ENCODE data around the gene KIAA0513.

The KIAA0513 gene

DNA sequence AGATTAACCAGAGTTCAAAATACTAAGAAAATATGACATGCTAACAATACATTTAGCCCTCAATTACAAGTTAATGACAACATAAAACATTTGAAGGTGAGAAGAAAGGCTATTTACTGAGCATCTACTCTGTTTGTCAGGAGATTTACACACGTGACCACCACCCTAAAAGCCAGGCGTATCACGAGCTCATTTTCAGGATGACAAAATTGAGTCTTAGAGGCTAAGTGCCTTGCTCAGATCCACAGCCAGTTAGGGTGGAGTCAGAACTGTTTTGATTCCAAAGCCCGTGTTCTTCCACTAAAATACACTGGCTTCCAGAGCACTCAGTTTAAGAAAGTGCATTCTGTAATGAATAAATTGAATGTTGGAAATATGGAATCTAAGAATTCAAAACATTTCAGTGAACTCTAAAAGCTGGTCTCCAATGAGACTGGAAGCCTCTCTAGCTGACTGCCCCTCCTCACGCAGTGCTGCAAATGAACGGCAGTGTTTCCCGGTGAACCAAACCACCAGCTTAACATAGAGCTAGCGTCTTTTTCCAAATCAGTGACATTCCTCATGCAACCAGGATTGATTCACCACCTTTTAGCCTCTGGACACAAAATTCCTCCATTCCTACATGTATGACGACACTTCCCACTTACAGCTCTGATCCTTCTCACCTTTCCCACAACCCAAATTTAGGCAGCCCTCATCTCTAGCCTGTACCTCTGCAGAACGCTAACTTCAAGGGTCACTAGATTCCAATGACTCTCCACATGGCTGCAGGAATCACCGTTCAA lies 22.1 kb upstream of the KIAA0513 start:
- no peak for DNase-seq

DNA sequence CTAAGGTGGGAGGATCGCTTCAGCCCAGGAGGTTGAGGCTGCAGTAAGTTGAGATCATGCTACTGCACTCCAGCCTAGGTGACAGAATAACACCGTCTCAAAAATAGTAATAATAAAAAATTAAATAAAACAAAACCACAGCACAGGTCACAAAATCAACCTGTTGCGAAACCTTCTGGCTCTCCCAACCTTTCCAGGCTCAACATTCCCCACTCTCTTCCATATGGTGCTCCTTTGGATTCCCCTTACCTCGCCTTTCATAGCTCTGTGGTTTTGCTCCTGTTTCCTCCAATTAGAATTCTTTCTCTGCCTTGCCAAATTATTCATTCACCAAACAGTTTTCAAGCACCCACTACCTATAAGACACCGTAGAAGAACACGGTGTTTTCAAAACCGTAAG lies 21.0 kb upstream of the KIAA0513 start:
- no peak for DNase-seq

DNA sequence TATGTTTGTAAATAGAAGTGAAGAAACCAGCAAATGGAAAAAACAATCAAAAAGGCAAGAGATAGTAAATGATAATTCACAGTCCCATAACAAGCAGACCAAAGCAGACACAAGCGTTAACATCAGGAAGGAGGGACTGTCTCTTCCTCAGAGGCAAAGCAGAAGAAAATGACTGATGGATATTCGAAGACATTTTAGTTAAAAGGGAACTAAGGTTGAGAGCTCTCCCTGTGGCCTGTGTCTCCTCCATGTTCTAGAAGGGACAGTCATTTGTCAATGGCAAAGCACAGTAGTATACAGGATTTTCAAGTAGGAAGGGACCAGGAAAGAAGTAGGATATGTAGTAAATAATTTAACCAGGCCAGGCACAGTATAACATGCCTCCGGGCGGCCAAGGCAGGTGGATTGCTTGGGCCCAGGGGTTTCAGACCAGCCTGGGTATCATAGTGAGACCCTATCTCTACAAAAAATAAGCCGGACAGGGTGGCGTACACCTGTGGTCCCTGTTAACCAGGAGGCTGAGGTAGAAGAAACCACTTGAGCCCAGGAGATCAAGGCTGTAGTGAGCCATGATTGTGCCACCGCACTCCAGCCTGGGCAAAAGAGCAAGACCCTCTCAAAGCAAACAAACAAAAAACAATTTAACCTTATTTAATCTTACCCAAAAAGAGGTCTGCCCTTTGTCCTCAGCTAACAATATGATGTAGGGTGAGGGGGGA lies 19.9 kb upstream of the KIAA0513 start:
- no peak for DNase-seq

DNA sequence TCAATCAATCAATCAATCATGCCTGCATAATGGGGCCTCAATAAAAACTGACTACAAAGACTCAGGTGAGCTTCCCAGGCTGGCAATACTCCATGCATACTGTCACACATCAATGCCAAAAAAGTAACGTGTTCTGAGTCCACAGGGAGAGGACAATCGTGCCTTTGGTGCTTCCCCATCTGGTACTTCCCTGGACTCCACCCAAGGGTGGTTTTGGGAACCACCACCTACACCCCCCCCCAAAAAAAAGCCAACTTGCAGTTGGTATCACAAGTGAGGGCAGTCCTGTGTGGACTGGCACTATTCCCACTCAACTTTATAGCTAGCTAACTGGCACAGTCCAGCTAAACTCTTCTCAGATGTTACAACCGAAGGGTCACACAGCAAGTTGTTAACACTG lies 19.3 kb upstream of the KIAA0513 start:
- no peak for DNase-seq

DNA sequence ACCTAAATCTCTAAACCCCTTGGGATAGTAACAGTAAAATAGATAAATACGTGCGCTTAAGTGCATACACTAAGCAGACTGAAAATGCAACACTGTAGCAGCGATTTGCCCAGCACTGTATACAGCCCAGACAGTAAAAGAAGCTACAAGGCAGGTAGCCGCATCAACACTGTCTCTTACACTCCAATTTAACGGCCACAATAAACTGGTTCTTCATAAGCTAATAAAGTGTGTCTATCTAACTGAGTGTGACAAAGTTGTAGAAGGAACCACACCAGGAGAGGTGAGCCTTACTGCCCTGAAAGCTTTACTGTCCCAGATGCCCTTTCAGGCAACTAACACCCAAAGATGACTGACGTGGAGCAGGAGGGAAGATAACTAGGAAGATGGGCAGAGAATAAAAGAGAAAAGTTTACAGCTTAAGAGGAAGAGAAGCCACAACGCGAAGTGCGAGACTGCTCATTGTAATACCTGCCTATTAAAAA lies 17.1 kb upstream of the KIAA0513 start:
- no peak for DNase-seq

DNA sequence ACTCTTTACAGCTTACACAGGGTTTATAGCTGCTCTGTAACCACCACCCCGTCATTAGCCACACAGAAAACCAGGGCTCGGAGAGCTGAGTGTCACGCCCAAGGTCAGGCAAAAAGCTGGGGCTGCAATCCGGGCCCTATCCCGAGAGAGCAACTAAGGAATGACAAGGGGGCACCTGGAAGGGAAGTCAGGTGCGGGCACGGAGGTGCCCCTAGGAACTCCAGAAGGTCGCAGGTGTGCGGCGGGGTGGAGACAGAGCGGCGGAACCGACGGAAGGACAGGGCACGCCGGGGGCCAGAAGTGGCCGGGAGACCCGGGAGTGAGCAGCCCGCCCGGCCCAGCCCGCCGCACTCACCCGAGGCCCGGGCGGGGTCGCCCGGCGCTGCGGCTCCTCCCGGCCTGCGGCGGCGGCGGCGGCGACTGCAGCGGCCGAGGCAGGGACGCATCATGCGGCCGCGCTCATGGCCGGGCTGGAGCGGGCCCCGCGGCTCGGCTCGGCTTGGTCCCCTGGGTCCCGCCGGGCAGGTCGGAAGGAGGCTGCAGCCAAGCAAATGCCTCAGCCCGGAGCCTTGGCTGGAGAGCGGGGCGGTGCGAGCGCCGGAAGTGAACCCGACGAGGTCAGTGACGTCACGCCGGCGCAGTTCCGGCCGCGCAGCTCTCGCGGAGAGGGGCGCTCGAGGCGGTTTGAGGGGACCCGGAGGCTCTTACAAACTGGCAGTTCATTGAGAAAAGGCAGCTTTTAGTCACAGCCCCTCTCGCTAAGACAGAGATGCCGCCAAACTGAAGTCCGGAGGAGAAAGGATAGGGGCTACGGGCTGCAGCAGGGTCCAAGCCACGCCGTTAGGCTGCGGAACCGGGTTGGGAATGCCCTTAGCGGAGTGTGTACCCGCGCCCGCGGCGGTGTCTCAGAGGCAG lies 16.4 kb upstream of the KIAA0513 start, which contains the start of gene ZDHHC7:
Gene ZDHHC7 (minus strand): TSS at position 605 of the 915 bp plus-strand sequence. CDS start 20,917 bp downstream, outside the sequence.
- DNase-seq = peak; percentile 87

DNA sequence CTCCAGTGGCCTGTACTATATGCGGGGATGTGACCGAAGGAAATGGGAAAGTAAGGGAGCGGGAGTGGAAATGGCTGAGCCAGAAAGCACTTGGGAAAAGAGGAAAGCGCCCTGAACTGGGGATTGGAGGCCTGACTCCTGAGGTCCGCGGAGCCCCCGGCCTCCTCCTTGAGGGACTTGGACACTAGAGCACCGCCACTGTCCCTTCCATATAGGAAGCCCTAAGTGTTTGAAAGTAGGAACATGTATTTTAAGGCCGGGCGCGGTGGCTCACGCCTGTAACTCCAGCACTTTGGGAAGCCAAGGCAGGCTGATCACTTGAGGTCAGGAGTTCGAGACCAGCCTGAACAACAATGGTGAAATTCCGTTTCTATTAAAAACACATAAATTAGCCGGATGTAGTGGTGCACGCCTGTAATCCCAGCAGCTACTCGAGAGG lies 15.7 kb upstream of the KIAA0513 start:
- DNase-seq = no peak

DNA sequence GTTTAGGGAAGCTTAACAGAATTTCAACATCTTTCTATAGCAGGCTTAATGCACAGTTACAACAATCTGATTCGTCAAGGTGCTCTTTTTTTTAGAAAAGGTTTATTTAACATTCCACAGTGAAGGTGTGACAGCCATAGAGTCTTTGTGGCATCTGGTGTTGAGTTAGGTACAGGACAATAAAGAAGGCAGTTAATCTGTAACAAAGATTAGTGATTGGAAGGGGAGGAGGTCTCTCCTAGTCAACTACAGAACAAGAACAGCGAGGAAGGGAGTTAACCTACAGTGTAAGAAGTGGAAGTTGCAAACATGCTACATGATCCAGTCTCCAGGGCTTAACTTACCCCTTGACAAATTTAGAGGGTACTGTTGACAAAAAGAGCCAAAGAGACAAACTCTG lies 13.3 kb upstream of the KIAA0513 start:
- no peak for DNase-seq

DNA sequence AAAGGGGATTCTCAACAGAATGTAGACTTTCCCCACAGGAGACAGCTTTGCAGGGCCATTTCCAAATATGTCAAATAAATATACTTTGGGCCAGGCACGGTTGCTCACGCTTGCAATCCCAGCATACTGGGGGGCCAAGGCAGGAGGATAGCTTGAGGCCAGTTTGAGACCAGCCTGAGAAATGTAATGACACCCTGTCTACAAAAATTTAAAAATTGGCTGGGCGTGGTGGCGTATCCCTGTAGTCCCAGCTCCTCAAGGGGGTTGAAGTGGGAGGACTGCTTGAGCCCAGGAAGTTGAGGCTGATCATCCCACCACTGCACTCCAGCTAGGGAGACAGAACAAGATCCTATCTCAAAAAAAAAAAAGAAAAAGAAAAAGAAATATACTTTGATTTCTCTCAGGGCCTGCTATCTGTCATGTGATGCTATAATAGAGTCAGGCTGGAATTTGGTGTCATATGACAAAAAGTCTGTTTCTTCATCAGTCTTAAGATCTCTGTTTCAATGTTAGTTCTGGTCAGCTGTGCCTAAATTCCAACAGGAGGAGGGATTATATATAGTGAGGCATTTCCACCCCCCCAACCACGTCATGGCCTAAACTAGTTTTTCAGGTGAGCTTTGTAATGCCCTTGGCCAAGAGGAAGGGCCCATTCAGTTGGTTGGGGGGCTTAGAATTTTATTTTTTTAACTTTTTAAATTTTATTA lies 12.0 kb upstream of the KIAA0513 start:
- no peak for DNase-seq

DNA sequence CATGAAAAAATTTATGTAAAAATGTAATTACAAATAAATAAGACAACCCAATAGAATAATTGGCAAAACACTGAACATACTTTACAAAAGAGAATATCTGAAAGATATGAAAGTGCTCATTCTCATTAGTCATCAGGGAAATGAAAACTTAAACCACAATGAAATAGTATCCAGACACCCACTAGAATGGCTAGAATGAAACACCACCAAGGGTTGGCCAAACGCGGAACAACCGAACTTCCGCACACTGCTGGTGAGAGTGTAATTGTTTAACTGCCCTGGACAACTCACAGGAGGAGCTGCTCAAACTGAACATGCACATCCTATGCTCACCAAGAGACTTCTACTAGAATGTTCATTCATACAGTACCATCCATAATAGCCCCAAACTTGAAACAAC lies 10.4 kb upstream of the KIAA0513 start:
- no peak for DNase-seq

DNA sequence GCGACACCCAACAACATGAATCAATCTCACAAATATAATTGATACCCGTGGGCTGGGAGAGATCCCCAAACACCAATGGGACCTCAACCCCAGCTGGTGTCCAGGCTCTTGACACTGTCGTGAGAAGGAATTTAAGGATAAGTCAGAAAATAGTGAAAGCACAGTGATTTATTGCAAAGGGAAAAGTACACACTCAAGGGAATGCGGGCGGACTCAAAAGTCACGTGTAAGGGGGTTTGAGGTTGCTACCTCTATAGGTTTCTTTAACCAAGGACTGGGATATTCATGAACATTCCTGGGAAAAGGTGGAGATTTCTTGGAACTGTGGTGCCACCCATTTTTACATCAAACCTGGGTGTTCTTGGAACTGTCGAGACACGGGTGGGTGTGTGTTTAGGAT lies 10.0 kb upstream of the KIAA0513 start:
- DNase-seq = no peak

DNA sequence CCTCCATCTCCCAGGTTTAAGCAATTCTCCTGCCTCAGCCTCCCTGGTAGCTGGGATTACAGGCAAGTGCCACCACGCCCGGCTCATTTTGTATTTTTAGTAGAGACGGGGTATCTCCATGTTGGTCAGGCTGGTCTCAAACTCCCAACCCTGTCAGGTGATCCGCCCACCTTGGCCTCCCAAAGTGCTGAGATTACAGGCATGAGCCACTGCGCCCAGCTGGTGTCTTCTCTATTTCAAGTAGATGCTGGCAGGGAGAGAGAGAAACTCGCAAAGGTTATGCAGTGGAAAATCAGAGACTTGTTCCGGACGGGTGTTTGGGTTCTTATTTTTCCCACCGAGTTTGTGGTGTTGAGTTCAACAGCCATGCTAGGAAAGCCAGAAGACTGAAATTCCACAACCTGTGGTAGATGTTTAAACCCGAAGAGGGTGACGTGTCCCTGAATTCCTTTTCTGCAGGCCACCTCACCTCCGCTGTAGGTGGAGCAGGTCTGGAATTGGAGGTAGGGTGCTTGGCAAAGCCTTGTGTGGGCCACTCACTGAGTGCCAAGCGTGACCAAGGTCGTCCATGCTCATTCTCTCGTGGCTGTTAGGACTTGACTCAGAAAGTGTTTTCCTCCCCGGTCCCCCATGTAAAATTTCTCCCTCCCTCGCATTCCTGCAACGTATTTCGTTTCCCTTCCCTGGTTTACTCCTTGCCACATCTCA lies 8.9 kb upstream of the KIAA0513 start:
- DNase-seq = no peak

DNA sequence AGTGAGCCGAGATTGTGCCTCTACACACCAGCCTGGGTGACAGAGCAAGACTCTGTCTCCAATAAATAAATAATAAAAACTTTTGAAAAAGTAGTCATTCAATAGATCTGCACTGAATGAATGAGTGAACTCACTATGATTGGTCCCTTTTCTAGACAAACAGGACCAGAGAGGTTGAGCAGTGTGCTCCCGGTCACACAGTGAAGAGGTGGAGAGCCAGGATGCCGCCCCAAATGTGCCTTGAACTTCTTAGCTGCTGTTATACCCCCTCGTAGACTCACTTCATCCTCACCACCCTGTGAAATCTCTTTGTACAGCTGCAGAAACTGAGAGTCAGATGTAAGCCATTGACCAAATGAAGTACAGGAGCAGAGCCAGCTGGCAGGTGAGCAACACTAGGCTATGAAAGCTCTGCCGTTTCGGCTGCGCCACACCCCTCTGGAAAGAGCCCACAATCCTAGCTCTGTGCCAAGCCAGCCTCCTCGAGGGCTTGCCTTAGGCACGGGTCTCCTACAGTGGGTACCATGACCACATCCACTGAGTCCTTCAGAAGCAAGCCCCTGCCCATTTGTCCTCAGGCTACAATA lies 7.8 kb upstream of the KIAA0513 start:
- DNase-seq = no peak

DNA sequence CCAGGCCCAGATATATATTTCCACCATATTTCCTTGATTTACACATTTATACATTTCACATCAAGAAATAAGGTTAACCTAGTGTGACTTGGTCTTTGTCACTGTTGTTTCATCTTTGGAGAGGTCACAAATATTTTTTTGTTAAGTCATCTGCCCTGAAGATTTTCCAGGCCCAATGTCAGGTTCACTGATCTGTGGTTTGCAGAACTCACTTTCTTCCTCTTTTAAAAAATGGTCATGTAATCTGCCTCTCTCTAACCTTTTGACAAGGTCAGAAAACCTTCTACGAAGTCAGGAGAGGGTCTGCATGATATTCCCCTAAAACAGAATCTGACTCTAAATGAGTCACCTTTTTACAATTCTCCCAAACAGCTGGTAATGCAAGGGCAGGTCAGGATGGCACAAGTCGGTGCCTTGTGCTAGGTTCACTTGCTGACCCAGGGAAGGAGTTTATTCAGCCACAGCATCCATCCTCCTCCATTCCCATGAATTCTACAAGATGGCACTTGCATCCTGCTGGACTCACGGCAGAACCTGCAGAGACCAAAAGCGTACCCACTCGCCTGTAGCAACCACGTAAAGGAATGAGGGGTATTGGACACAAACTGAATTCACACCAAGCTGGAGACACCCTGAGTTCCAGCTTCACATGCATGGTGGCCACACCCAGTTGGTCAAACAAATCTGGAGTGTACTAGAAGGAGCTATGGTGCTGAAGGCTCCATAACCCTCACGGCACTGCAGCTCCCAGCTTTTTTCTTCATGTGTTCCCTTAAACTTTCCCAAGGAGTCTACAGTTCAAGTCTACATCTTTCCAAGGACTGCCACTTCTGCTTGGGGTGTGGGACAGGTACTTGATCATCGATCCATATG lies 1.6 kb upstream of the KIAA0513 start:
- DNase-seq = no peak

DNA sequence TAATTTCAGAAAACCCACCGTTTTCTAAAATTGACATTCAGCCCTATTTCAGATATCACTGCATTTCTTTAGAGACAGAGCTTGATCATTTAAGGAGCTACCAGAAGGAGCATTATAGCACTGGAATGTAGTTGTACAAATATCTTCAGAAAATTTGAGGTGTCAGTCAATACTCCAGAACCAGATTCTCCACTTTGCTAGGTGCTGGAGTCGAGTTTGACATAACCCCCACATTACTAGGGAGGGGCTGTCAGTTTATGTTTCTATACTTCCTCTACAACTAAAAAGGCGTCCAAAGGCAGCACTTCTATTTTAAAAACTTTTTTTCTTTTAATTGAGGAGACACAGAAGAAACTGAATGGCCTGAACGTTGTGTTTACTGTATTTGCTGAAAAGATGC lies 892 bp upstream of the KIAA0513 start:
- no peak for DNase-seq

DNA sequence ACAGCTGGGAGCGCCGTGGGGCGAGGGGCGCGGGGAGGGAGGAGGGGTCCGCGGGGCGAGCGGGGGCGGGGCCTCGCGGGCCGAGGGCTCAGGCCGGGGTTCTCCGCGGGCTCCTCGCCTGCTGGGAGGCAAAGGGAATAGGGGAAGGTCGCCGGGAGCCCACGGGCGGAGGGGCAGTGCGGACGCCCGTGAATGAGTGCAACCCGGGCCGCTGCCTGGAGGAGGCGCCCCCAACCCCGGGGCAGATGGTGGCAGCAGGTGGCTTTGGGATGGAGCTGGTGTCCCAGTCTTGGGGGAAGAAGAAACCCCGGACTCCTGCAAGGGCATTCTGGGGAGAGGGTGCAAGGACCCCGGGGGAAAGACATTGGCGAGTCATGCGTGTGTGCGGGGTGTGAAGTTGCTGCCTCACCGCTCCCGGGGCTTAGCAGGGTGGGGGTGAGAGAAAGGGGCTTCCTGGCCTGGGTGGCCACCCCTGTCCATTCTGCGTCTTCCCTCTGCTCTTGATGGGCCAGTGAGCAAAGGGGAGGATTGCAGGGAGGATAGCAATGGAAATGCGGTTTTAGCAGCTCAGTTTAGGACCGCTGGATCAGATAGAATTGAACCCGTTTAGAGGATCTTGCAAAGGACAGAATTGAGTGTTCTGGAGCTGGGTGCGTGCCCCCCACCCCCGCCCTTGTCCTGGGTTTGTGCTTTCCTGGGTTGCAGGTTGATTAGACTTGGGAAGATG lies 526 bp downstream of the KIAA0513 start:
- DNase-seq = peak; percentile 31

DNA sequence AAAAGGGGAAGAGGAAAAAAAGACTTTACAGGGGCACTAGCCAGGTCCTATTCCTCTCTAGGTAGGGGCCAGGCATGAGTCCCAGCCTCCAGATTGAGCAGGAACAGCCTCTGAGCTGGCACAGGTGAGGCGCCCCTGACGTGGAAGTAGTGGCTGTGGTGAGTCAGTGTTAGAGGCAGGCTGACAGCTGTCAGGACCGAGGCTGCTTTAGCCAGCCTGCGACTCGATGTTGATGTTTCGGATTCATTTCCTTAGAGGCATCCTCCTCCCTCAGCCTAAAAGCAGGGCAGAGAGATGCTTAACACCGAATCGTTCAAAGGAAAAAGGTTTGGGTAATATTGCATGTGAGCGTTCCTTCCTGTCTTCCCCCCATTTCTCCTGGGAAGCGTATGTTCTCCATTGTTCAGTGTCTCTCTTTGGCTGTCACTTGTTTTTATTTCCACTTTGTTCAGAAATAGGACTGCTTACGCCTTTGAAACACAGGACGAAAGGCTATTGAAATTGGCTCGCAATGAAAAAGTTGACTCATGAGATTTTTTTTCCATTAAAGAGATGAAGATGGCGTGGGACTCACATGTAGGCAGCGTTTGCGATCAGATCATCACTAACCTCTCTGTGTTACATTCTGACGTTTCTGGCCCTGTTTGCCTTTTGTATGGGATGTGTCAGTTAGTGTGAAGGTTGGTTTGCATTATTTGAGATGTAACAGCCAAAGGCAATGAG lies 1.3 kb downstream of the KIAA0513 start:
- peak; percentile 71 for DNase-seq

DNA sequence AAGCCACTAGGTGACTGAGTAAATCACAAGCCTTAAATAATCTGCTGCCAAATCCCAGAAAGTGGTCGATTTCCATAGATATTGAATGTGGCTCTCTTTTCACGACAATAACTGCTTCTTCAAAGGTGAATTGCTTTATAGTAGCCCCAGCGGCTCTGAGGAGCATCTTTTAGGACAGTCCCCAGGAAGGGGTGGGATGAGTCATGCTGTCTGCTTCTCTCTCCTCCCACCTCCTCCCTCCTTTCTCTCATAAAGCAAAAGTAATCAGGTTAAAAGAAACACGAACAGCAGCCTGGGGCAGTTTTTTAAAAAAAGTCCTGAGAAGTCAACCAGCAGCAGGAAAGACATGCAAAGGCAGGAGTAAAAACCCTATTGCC lies 1.8 kb downstream of the KIAA0513 start:
- DNase-seq = peak; percentile 74

DNA sequence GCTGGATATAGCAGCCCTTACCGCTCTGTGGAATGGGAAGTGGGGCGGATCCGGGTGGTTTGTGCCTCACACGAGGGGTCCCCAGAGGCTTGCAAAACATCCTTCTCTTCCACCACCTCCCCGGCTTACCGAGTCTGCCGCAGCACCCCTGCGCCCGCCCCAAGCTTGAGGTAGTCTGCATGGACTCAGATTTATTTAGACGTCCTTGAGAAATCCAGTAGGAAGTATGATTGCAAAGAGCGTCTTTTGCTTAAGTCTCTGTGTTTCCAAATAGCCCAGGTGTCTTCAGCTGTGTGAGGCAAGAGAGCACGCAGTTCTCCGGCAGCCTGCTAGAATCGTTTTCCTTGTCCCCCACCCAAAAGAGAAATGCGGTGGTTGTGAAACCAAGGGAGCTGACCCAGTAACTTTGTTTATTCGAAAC lies 2.4 kb downstream of the KIAA0513 start:
- DNase-seq = no peak

Data from CD4-positive, alpha-beta T cell treated with Interleukin-10 for 1 hour (primary cell).